ENCODE measurements around the gene LRCH4. TPM values are rescaled to one million over a fixed set of nuclear protein-coding genes. Genes with fewer than 3 reads are reported as not detected.
A peak's percentile ranks its signal among the peaks of the same experiment; 100 is the strongest.
"Not testable (repeated sequence)": the region's sequence is repeated elsewhere in the genome, so short reads cannot be mapped to it uniquely, and the experiment has no call there.

LRCH4 gene
- total RNA-seq, 4 donors from 2014 or later = 36.2 to 53.2 (median 44.0) TPM

- Histone ChIP-seq H3K9me3 (no peaks in the 10 kb centered on the region), H3K4me1 (peaks cover 49 to 86% (median 82%) of the 10 kb centered on the region in 4 donors), H3K27me3 (no peaks in the 10 kb centered on the region), H3K27ac (replicated peaks in 1 of 4) (peak overlapping the region; percentile 91 to 92 (median 92)), H3K36me3 (peaks cover 0 to 23% (median 20%) of the 10 kb centered on the region in 4 donors), H3K4me3 (peak overlapping the region; percentile 2 to 23 (median 8))
- intact Hi-C loops (cut with DNase I) = no loop called here
- 37% methylated on average over 10 of the region's 10 CpGs for WGBS
- TF ChIP-seq POLR2A (IDR thresholded peaks at IDR 0.05; ENCODE audit: low read depth) (no peak), POLR2AphosphoS5 (IDR thresholded peaks at IDR 0.05) (no peak), EP300 (IDR thresholded peaks at IDR 0.05) (no peak), CTCF (IDR thresholded peaks at IDR 0.05) (no peak)
- no peak for DNase-seq (ENCODE audit: extremely low spot score)
Observed at GRCh38 chr7:100546129-100546925, 39.6 kb downstream of the LRCH4 start.

GRCh38 chr7:100545360-100546128 is 40.4 kb downstream of the LRCH4 start:
- TF ChIP-seq EP300 (IDR thresholded peaks at IDR 0.05) (no peak), POLR2AphosphoS5 (IDR thresholded peaks at IDR 0.05) (peak; percentile 78 to 79)
- H3K4me3 ChIP-seq = peak overlapping the region; percentile 2 to 23 (median 12)
- H3K9me3 ChIP-seq = no peaks in the 10 kb centered on the region
- DNase-seq (ENCODE audit: extremely low spot score) = no peak
- peaks cover 0 to 16% (median 13%) of the 10 kb centered on the region in 4 donors for H3K36me3 ChIP-seq
- intact Hi-C loops (cut with DNase I) = no loop called here
- 35% methylated on average over 3 of the region's 3 CpGs for WGBS
- peak overlapping the region; percentile 91 to 92 (median 92) for H3K27ac ChIP-seq (replicated peaks in 1 of 4)
- no peaks in the 10 kb centered on the region for H3K27me3 ChIP-seq
- H3K4me1 ChIP-seq = peaks cover 49 to 94% (median 90%) of the 10 kb centered on the region in 4 donors

- H3K4me3 ChIP-seq = peak overlapping the region; percentile 1 to 23 (median 12)
- intact Hi-C loops (cut with DNase I) = no loop called here
- 33% methylated on average over 1 of the region's 1 CpG for WGBS
- peaks cover 53 to 99% (median 95%) of the 10 kb centered on the region in 4 donors for H3K4me1 ChIP-seq
- peaks cover 0 to 10% (median 8%) of the 10 kb centered on the region in 4 donors for H3K36me3 ChIP-seq
- TF ChIP-seq CTCF (IDR thresholded peaks at IDR 0.05) (no peak), POLR2A (IDR thresholded peaks at IDR 0.05; ENCODE audit: low read depth) (no peak), EP300 (IDR thresholded peaks at IDR 0.05) (no peak), POLR2AphosphoS5 (IDR thresholded peaks at IDR 0.05) (peak; percentile 28 to 38)
- no peaks in the 10 kb centered on the region for H3K27me3 ChIP-seq
- no peaks in the 10 kb centered on the region for H3K9me3 ChIP-seq
- H3K27ac ChIP-seq (replicated peaks in 1 of 4) = peak overlapping the region; percentile 91 to 92 (median 92)
- no peak for DNase-seq (ENCODE audit: extremely low spot score)
Observed at GRCh38 chr7:100544967-100545359, 41.0 kb downstream of the LRCH4 start.

GRCh38 chr7:100544386-100544785 is 41.5 kb downstream of the LRCH4 start:
- Histone ChIP-seq H3K4me3 (peak overlapping the region in 1 of 4 donors; percentile 23), H3K36me3 (peaks cover 0 to 4% (median 2%) of the 10 kb centered on the region in 4 donors), H3K27me3 (no peaks in the 10 kb centered on the region), H3K9me3 (no peaks in the 10 kb centered on the region), H3K4me1 (peaks cover 58 to 99% (median 98%) of the 10 kb centered on the region in 4 donors), H3K27ac (replicated peaks in 1 of 4) (peak overlapping the region; percentile 91 to 92 (median 92))
- TF ChIP-seq POLR2AphosphoS5 (IDR thresholded peaks at IDR 0.05) (no peak), POLR2A (IDR thresholded peaks at IDR 0.05; ENCODE audit: low read depth) (no peak), CTCF (IDR thresholded peaks at IDR 0.05) (no peak), EP300 (IDR thresholded peaks at IDR 0.05) (no peak)
- DNase-seq (ENCODE audit: extremely low spot score) = no peak
- intact Hi-C loops (cut with DNase I) = no loop called here
- 43% methylated on average over 5 of the region's 5 CpGs for WGBS

- Histone ChIP-seq H3K36me3 (no peaks in the 10 kb centered on the region), H3K4me3 (no peak overlapping the region), H3K9me3 (no peaks in the 10 kb centered on the region), H3K4me1 (peaks cover 57 to 93% (median 91%) of the 10 kb centered on the region in 4 donors), H3K27me3 (no peaks in the 10 kb centered on the region), H3K27ac (replicated peaks in 1 of 4) (peak overlapping the region in 3 of 4 donors; percentile 91 to 92 (median 91))
- TF ChIP-seq POLR2A (IDR thresholded peaks at IDR 0.05; ENCODE audit: low read depth) = no peak
- TF ChIP-seq EP300 (IDR thresholded peaks at IDR 0.05) = no peak
- TF ChIP-seq CTCF (IDR thresholded peaks at IDR 0.05) = no peak
- no peak for TF ChIP-seq POLR2AphosphoS5 (IDR thresholded peaks at IDR 0.05)
- intact Hi-C loops (cut with DNase I) = no loop called here
- WGBS = 62% methylated on average over 1 of the region's 1 CpG
- no peak for DNase-seq (ENCODE audit: extremely low spot score)
Observed at GRCh38 chr7:100543586-100543985, 42.3 kb downstream of the LRCH4 start.

GRCh38 chr7:100541309-100541708 is 44.6 kb downstream of the LRCH4 start:
- 83% methylated on average over 7 of the region's 7 CpGs for WGBS
- H3K9me3 ChIP-seq; DNase-seq (ENCODE audit: extremely low spot score); H3K36me3 ChIP-seq; H3K27ac ChIP-seq (replicated peaks in 1 of 4); H3K27me3 ChIP-seq; intact Hi-C loops (cut with DNase I); H3K4me3 ChIP-seq: not testable (repeated sequence)
- H3K4me1 ChIP-seq = peaks cover 39 to 76% (median 74%) of the 10 kb centered on the region in 4 donors

All from esophagus muscularis mucosa (tissue), 4 donors.